GM18873 (cell line): ENCODE data around the gene CALB2.
"Not testable (repeated sequence)": the region's sequence is repeated elsewhere in the genome, so short reads cannot be mapped to it uniquely, and the experiment has no call there.

ENCODE experiments used
- ATAC-seq: cut with Tn5 transposase; IDR thresholded peaks from one replicate; pipeline ENCODE4 v1.9.1; 2021; ENCODE audit warnings: mild to moderate bottlenecking, moderate library complexity, moderate number of reproducible peaks; ENCODE audit not compliant: unreplicated experiment, low FRiP score

The CALB2 gene

GRCh38 chr16:71352466-71352865, 6.1 kb upstream of the CALB2 start:
- ATAC-seq, result no peak

DNA sequence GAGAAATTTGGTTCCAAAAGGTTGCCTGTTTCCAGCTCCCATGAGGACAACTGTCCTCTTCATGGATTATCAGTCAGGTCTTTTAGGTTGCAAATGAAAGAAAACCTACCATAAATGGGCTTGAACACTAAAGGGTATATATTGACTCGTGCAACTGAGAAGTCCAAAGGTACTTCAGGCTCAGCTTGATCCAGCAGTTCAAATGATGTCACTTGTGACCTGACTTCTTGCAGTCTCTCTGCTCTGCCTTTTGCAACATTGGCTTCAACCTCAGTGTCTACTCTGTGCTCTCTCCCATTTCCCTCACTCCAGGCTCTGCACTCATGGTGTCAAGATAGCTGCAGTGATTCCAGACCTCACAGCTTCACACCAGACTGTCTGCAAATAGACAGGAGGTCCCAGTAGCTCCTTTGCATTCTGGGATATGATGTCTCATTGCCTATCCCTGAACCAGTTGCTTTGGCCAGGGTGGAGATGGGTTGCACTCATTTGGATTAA, 5.5 kb upstream of the CALB2 start:
- no peak for ATAC-seq

DNA sequence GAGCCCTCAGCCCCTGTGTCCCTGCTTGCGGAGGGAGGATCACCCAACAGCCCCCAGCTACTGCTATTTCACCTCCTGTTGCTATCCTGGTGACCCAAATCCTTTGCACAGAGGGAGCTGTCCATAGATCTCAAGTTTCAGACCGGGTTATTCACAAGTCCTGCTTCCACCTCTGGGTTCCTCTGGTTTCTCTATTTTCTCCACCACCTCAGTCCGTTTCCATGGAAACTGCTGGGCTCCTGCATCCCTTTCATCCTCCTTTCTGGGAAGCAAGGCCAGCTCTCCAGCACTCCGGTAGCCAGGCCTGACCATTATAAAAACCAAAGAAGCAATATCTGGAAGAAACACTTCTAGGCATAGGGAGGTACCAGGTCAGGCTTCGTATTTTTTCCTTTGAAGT, 4.8 kb upstream of the CALB2 start:
- ATAC-seq, result no peak

- ATAC-seq, result no peak
Observed at GRCh38 chr16:71354156-71354555, 4.4 kb upstream of the CALB2 start.

DNA sequence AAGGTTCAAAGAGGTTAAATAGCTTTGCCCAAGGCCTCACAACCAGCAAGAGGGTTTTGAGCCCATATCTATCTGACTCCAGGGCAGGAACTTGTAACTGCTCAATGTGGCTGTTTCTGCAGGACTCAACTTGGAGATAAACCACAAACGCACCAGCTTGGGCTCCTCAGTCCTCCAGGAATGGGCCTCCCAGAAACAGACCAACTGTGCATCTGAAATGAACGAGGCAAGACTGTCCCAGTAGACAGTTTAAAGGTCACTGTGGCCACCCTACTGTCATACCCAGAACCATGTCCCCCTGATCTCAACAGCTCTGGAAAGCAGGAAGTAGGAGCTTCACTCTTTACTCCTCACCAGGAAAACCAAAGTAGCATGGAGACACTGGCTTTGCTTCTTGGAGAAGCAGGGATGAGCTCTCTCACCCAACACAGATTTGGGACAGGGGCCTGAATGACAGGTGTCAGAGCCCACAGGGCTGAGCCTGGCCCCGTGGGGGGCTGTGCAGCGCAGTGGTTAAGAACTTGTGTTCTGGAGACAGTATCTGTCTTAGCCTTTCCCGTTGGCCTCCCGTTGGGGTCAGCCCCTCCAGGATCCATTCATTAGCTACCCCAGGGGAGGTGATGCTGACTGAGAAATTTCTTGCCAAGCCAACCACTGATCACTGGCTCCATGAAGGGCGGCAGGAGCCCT, 2.3 kb upstream of the CALB2 start:
- ATAC-seq, result no peak

GRCh38 chr16:71356936-71357335, 1.6 kb upstream of the CALB2 start:
- not testable (repeated sequence) for ATAC-seq

DNA sequence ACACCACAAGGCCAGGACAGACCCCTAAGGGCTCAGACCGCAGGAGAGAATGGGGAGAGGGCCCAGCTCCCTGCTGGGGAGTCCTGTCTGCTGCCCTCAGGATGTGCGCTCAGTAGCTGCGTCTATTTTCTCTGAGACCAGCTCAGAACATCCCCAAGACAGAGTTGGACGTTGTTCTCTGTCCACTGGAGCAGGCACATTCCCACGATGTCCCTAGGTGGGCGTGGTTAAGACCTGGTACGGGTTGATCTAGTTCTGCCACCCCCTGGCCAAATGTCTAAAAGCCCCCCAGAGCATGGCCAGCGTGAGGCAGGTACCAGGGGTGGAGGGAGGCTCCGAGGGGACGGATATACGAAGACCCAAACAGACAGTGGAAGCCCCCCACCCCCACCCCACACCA, 842 bp upstream of the CALB2 start:
- ATAC-seq, result no peak

GRCh38 chr16:71359431-71359830, 908 bp downstream of the CALB2 start:
- ATAC-seq, result no peak

- ATAC-seq, result no peak
Observed at GRCh38 chr16:71360378-71360777, 1.9 kb downstream of the CALB2 start.

- ATAC-seq, result no peak
Observed at GRCh38 chr16:71364133-71364681, 5.7 kb downstream of the CALB2 start.

GRCh38 chr16:71365021-71365420, 6.5 kb downstream of the CALB2 start:
- ATAC-seq, result no peak

DNA sequence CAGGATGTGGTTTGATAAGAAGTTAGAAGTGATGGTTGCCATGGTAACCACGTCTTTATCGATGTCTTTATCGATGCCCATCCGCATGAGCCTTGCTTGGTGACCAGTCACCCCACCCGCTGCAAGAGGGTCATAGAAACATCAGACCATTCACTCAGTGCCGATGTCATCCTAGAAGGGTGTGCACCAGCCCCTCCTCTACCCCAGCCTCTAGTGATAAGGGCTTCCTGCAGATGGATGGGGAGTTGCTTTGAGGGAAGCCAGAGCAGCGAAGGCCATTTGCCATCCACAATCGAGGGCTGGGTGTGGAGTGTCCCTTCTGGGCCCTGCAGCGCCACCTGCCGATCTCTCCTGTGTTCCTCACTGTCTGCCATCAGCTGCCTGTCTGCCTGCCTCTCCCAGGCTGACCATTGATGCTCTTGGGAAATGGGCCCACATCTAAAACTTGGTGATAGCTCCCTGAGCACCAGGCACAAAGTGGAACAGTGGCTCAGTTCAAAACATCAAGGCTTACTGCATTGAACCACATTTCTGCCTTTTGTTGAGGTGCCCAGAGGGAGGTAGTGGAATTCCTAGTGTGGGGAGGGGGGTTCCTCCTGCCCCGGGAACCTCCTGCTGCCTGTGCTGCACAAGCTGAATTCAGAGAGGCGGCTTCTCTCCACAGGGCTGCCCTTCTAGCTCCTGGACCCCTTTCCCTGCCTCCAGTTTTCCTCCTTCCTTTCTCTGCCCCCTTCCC, 8.9 kb downstream of the CALB2 start:
- no peak for ATAC-seq

GRCh38 chr16:71368958-71369357, 10.4 kb downstream of the CALB2 start:
- ATAC-seq, result no peak

GRCh38 chr16:71369494-71369893, 11.0 kb downstream of the CALB2 start:
- ATAC-seq, result no peak

GRCh38 chr16:71371237-71371636, 12.7 kb downstream of the CALB2 start:
- no peak for ATAC-seq

DNA sequence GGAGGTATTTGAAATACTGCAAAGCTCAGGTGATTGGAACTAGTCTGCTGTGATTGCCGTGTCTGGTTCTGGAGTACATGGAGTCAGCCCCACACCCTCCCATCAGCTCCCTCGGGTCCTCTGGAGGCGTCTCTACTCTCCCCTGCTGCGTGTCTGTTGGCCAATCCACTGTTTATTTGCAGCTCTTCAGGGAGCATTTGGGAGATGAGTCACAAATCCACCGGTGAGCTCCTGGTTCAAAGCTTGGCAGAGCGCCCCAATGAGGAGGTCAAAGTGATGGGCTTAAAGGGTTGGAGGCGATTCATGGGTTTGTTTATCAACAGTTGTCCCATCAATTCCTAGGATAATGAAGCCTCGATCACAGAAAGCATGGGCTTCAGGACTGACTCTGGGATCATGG, 14.6 kb downstream of the CALB2 start:
- ATAC-seq, result no peak

GRCh38 chr16:71376465-71377157, 18.1 kb downstream of the CALB2 start:
- no peak for ATAC-seq

DNA sequence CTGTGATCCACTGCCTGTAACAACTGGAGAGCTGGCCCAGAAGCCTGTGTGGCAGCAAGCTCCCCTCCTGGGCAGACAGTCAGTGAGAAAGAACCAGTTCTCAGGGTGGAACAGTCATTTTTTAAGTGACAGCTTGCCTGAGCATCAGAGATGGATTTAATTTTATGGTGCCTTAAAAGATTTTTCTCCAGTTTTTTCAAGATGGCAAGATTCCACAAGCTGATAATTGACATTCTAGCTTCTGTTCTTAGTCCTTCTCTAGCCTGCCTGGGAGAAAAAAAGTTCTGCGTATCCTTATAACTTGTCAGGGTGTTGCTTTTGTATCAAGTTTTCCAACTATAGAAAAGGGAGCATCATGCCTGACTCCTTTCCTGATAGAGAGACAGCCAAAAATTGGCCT, 21.2 kb downstream of the CALB2 start:
- no peak for ATAC-seq

- no peak for ATAC-seq
Observed at GRCh38 chr16:71380831-71381230, 22.3 kb downstream of the CALB2 start.

DNA sequence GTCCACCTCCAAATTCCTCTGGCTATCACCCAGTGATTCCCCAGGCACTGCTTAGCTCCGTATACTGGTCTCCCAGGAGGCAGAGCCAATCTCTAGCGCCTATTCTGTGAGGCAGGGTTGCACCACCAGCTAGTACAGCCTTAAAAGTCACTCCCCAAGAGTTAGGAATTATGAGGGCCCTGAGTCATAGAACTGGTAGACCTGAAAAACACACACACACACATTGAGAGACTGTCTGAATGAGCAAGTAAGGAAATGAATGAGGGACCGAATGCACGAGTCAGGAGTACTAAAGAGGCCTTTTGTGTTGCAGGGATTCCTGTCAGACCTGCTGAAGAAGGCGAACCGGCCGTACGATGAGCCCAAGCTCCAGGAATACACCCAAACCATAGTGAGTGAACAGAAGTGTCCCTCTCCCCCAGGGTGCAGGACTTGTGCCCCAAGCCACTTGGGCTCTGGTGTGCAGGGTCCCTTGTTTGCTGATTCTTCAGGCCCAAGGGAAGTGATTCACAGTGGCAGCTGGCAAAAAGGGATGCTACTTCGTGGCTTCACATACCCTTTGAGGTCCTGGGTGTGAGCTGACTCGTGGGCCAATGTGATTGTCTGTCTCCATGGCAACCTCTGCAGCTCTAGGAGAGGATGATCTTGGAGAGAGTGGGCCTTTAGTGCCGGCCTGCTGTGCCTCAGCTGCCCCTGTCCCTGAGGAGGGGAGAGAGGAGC, 24.7 kb downstream of the CALB2 start:
- no peak for ATAC-seq
